PC-3 (cell line): ENCODE measurements around the gene FOXJ3. TPM values are rescaled to one million over a fixed set of nuclear protein-coding genes. Genes with fewer than 3 reads are reported as not detected.

ENCODE experiments used
- ATAC-seq: fragments of 200-7000 bp; cut with Tn5 transposase; 2 replicates; pipeline ENCODE4 v1.9.1; 2020; ENCODE audit warnings: mild to moderate bottlenecking, moderate library complexity
- BruUV-seq: library from RNA; stranded (reverse); fragments of 400-500 nt; replicated peaks from 2 replicates; lab custom pipeline; 2021; lab: Mats Ljungman, UMichigan
- CTCF ChIA-PET: fragments of 300-600 bp; sonication (Branson Sonifier 250); formaldehyde crosslinking; loops from one replicate; lab custom pipeline; 2022; ENCODE audit warnings: antibody characterized with exemption; lab: Charles Lee
- POLR2A ChIA-PET: fragments of 300-600 bp; sonication (Branson Sonifier 250); formaldehyde crosslinking; loops from one replicate; lab custom pipeline; 2022; ENCODE audit warnings: antibody characterized with exemption; ENCODE audit not compliant: unreplicated experiment; lab: Charles Lee
- DNase-seq: peaks from one replicate; pipeline ENCODE4 v3.0.0-alpha.2; 2015
- H2AFZ ChIP-seq: fragments of 300-600 bp; sonication (generic); 2 replicates; pipeline ENCODE4 v1.6.0; 2016; ENCODE audit warnings: antibody characterized with exemption, low read length
- H3F3A ChIP-seq: fragments of 300-600 bp; sonication (generic); one replicate; pipeline ENCODE4 v1.6.0; 2017; ENCODE audit warnings: antibody characterized with exemption, low read length, control low read depth, mild to moderate bottlenecking; ENCODE audit not compliant: unreplicated experiment
- H3K27ac ChIP-seq: fragments of 300-600 bp; sonication (generic); 2 replicates; pipeline ENCODE4 v1.5.1; 2016; ENCODE audit warnings: mild to moderate bottlenecking, low read length
- H3K27me3 ChIP-seq: fragments of 300-600 bp; sonication (generic); 2 replicates; pipeline ENCODE4 v1.6.1; 2016; ENCODE audit warnings: low read length, mixed read lengths
- H3K36me3 ChIP-seq: fragments of 300-600 bp; sonication (generic); 2 replicates; pipeline ENCODE4 v1.6.1; 2016; ENCODE audit warnings: low read depth, mixed run types, low read length, mixed read lengths
- H3K4me1 ChIP-seq: fragments of 300-600 bp; sonication (generic); 2 replicates; pipeline ENCODE4 v1.5.1; 2016; ENCODE audit warnings: low read length; ENCODE audit not compliant: insufficient read depth
- H3K4me2 ChIP-seq: fragments of 300-600 bp; sonication (generic); 2 replicates; pipeline ENCODE4 v1.6.0; 2016; ENCODE audit warnings: low read length
- H3K4me3 ChIP-seq: fragments of 300-600 bp; sonication (generic); 2 replicates; pipeline ENCODE4 v1.5.1; 2016; ENCODE audit warnings: mild to moderate bottlenecking, low read length, mixed read lengths
- H3K79me2 ChIP-seq: fragments of 300-600 bp; sonication (generic); 2 replicates; pipeline ENCODE4 v1.6.1; 2017; ENCODE audit warnings: low read length, mixed read lengths
- H3K9ac ChIP-seq: fragments of 300-600 bp; sonication (generic); 2 replicates; pipeline ENCODE4 v1.6.0; 2016; ENCODE audit warnings: mild to moderate bottlenecking, low read length
- H3K9me2 ChIP-seq: fragments of 300-600 bp; sonication (generic); replicated peaks from 2 replicates; pipeline ENCODE4 v1.6.1; 2016; ENCODE audit warnings: mixed run types, low read length, mixed read lengths
- H3K9me3 ChIP-seq: fragments of 300-600 bp; sonication (generic); 2 replicates; pipeline ENCODE4 v1.6.1; 2016; ENCODE audit warnings: low read length, mixed read lengths
- H4K20me1 ChIP-seq: fragments of 300-600 bp; sonication (generic); 2 replicates; pipeline ENCODE4 v1.6.1; 2016; ENCODE audit warnings: low read length, mixed read lengths
- EZH2 ChIP-seq: fragments of 300-600 bp; sonication (generic); IDR thresholded peaks from one replicate; pipeline ENCODE4 v1.6.1; 2017; ENCODE audit warnings: antibody characterized with exemption, mild to moderate bottlenecking, low read length; ENCODE audit not compliant: unreplicated experiment
- EZH2phosphoT487 ChIP-seq: fragments of 300-600 bp; sonication (generic); IDR thresholded peaks from 2 replicates; pipeline ENCODE4 v1.6.1; 2018; ENCODE audit warnings: mild to moderate bottlenecking, antibody characterized with exemption, low read length, borderline replicate concordance
- intact Hi-C: fragments of 100-400 bp; cut with micrococcal nuclease; formaldehyde crosslinking; loops from 2 replicates; pipeline ENCODE4 v1.9.0; 2023
- total RNA-seq: library from RNA; depleted of rRNA; stranded (reverse); fragments of >200 nt; gene quantifications from 2 replicates; pipeline ENCODE4 v1.2.3, GENCODE V29; 2014
- TF ChIP-seq, protein P1 (sequence below): fragments of 300-600 bp; sonication (generic); conservative IDR thresholded peaks from 2 replicates; pipeline ENCODE4 v1.5.1; 2017; ENCODE audit warnings: antibody characterized with exemption, low read depth, mild to moderate bottlenecking, low read length

FOXJ3 gene
- total RNA-seq, 1 experiment from 2014 or later: 23.4 TPM

DNA sequence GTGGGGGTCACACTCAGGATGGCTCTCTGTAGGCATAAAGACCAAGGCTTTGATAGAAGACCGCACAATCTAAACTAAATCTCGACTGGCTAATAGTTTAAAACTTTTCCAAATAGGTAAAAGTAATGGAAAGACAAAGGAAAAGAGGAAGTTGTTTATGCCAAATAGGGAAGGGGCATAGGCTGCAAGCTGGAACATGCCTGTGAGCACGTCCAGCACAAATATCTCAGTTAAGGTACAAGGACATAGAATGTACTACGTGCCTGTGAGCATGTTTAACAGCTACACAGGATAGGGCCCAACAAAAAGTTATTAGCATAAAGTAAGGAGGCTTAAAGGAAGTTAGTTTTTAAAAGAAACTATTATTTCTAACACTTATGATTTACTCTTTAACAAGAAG, 142.9 kb downstream of the FOXJ3 start:
- no peak for DNase-seq
- Histone ChIP-seq H3K4me3 (no peak overlapping the region), H3K79me2 (no peaks in the 10 kb centered on the region), H3K9me2 (no peaks in the 10 kb centered on the region), H2AFZ (no peak overlapping the region), H3K9me3 (no peaks in the 10 kb centered on the region), H3K4me1 (no peaks in the 10 kb centered on the region), H4K20me1 (no peaks in the 10 kb centered on the region), H3K27me3 (no peaks in the 10 kb centered on the region), H3K9ac (no peak overlapping the region), H3K27ac (no peak overlapping the region), H3K4me2 (no peak overlapping the region), H3K36me3 (peaks cover 29% of the 10 kb centered on the region), H3F3A (no peaks in the 10 kb centered on the region)
- ChIA-PET CTCF (no interaction called here), POLR2A (interaction anchor here (0.7 kb wide), 1 partner anchor 553 kb away, joined by 3 read pairs; no protein-coding TSS in a partner anchor)
- TF ChIP-seq EZH2 (no peak), EZH2phosphoT487 (no peak)
- TF ChIP-seq, protein P1, sequence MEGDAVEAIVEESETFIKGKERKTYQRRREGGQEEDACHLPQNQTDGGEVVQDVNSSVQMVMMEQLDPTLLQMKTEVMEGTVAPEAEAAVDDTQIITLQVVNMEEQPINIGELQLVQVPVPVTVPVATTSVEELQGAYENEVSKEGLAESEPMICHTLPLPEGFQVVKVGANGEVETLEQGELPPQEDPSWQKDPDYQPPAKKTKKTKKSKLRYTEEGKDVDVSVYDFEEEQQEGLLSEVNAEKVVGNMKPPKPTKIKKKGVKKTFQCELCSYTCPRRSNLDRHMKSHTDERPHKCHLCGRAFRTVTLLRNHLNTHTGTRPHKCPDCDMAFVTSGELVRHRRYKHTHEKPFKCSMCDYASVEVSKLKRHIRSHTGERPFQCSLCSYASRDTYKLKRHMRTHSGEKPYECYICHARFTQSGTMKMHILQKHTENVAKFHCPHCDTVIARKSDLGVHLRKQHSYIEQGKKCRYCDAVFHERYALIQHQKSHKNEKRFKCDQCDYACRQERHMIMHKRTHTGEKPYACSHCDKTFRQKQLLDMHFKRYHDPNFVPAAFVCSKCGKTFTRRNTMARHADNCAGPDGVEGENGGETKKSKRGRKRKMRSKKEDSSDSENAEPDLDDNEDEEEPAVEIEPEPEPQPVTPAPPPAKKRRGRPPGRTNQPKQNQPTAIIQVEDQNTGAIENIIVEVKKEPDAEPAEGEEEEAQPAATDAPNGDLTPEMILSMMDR: no peak
- no peak for ATAC-seq
- intact Hi-C loops: no loop called here
- BruUV-seq: no TSS peak

GRCh38 chr1:42191319-42191718, 143.7 kb downstream of the FOXJ3 start:
- Histone ChIP-seq H3F3A (no peaks in the 10 kb centered on the region), H3K9me2 (no peaks in the 10 kb centered on the region), H3K4me1 (no peaks in the 10 kb centered on the region; the same call in 1 of the 2 replicates), H3K4me2 (no peak overlapping the region), H3K27ac (no peak overlapping the region), H3K79me2 (no peaks in the 10 kb centered on the region), H3K36me3 (peaks cover 29% of the 10 kb centered on the region), H3K27me3 (no peaks in the 10 kb centered on the region), H4K20me1 (no peaks in the 10 kb centered on the region), H3K9me3 (no peaks in the 10 kb centered on the region), H3K4me3 (no peak overlapping the region), H2AFZ (no peak overlapping the region), H3K9ac (no peak overlapping the region)
- no TSS peak for BruUV-seq
- ATAC-seq (no peak), DNase-seq (no peak)
- ChIA-PET POLR2A (interaction anchor here (0.6 kb wide), 1 partner anchor 18 kb away, joined by 3 read pairs; no protein-coding TSS in a partner anchor), CTCF (no interaction called here)
- intact Hi-C loops: no loop called here
- TF ChIP-seq EZH2: no peak
- TF ChIP-seq EZH2phosphoT487: no peak
- TF ChIP-seq, protein P1: no peak

- DNase-seq: no peak
- intact Hi-C loops: no loop called here
These were observed 144.8 kb downstream of the FOXJ3 start for GRCh38 chr1:42189931-42190853.

More at GRCh38 chr1:42189931-42190853, 144.8 kb downstream of the FOXJ3 start:
- Histone ChIP-seq H3K9me2 (no peaks in the 10 kb centered on the region), H3K27ac (no peak overlapping the region), H3K4me3 (no peak overlapping the region), H3K4me2 (no peak overlapping the region), H3K79me2 (no peaks in the 10 kb centered on the region), H3K9me3 (no peaks in the 10 kb centered on the region), H3K36me3 (peaks cover 29% of the 10 kb centered on the region), H3K4me1 (no peaks in the 10 kb centered on the region; the same call in 1 of the 2 replicates), H3K9ac (no peak overlapping the region), H4K20me1 (no peaks in the 10 kb centered on the region), H3F3A (no peaks in the 10 kb centered on the region), H3K27me3 (no peaks in the 10 kb centered on the region), H2AFZ (no peak overlapping the region)
- no TSS peak for BruUV-seq
- POLR2A ChIA-PET: no interaction called here
- no peak for TF ChIP-seq EZH2phosphoT487
- TF ChIP-seq, protein P1: no peak
- no peak for ATAC-seq
- CTCF ChIA-PET: no interaction called here
